GM19463 (cell line): Measurements from ENCODE around the gene OR5K4.

Source experiments
- ATAC-seq: cut with Tn5 transposase; IDR thresholded peaks from one replicate; pipeline ENCODE4 v1.9.1; 2021; ENCODE audit warnings: mild to moderate bottlenecking, moderate library complexity; ENCODE audit not compliant: unreplicated experiment

Gene OR5K4

DNA sequence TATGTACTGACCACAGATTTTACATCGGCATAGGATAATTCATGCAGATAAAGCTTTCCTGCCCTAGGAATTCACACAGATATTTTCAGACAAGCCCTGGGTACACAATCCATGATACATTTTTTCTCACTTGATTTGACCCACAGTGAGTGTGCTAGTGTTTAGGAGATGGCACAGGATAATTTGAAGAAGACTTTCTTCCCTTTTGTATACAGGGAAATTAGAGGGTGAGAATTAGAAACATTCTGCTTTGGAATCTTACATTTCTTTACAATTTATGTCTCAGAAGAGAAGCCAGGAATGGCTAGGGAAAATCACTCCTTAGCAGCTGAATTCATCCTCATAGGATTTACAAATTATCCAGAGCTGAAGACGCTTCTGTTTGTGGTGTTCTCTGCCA is at the start of gene OR5K4:
Gene OR5K4, plus strand, starts transcription at position 301 of the 400 bp plus-strand sequence. Its CDS starts 0 bp downstream, at position 301.
- no peak for ATAC-seq

- ATAC-seq, result no peak
Observed at GRCh38 chr3:98322101-98322500, 31.6 kb upstream of the OR5K4 start.

GRCh38 chr3:98322686-98323085 is 31.0 kb upstream of the OR5K4 start:
- no peak for ATAC-seq

DNA sequence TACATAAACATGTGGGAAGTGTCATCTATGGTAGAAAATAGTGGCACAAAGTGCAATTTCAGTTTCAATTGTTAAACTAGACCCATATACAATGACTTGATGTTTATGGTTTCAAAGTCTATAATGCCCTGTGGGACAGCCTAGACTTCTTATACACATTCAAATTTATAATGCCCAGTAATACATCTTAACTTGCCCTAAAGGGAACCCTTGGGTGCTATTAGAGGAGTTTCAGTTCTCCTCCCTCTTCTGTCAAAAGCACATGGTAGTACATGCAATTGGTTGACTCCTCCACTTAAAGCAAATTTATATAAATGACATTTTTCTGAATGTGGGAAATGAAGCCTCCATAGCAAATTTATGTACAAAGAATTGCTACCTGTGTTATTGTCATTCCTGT is 30.2 kb upstream of the OR5K4 start:
- no peak for ATAC-seq

- ATAC-seq, result no peak
Observed at GRCh38 chr3:98325055-98325454, 28.6 kb upstream of the OR5K4 start.

DNA sequence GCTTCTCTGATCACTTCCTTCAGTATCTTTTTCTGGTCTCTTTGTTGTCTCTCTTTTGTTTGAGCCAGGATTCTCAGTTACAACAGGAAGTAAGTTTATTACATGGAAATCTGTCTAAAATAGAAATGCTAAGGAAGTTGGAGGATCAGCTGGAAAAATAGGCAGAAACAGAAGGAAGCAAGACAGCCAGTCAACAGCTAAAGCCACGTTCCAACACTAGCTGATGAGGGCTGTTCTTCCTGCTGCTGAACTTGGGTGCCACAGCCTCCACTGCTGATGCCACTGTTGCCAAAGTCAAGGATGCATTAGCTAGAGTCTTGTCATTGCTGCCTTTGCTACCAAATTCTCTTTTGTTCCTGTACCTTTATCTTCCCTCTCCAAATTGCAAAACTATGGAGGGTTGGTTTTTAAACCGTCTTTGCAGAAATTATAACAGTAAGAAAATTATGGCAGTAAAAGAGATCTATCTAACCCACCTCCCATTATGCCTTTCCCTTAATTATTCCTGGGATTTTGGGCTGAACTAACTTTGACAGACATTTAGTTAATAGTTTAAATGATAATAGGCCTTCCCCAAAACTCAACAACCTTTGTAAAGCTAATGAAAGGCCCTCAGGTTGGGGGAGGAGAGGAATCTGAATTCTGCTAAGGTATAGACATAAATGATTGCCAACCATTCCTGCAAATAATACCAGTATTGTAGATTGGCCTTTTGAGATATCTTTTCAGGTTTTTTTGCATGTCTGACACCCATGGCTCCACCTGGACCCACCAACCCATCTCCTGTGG is 27.4 kb upstream of the OR5K4 start:
- no peak for ATAC-seq

- peak; percentile 50 for ATAC-seq
Observed at GRCh38 chr3:98326945-98327344, 26.7 kb upstream of the OR5K4 start.

- ATAC-seq, result no peak
Observed at GRCh38 chr3:98328933-98329332, 24.7 kb upstream of the OR5K4 start.

- ATAC-seq, result peak; percentile 52
Observed at GRCh38 chr3:98329392-98330124, 24.1 kb upstream of the OR5K4 start.

GRCh38 chr3:98331329-98331728 is 22.3 kb upstream of the OR5K4 start:
- no peak for ATAC-seq

- peak; percentile 81 for ATAC-seq
Observed at GRCh38 chr3:98333989-98334606, 19.6 kb upstream of the OR5K4 start.

- ATAC-seq, result no peak
Observed at GRCh38 chr3:98339031-98339430, 14.6 kb upstream of the OR5K4 start.

DNA sequence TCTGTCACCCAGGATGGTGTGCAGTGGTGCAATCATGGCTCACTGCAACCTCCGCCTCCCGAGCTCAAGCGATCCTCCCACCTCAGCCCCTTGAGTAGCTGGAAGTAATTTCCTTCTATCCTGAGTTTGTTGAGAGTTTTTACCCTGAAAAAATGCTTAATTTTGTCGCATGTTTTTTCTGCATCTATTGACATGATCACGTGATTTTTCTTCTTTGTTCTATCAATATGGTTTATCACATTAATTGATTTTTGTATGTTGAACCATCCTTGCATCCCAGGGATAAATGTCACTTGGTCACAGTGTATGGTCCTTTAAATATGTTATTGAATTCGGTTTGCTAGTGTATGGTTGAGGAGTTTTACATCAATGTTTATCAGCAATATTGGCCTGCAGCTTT is 11.9 kb upstream of the OR5K4 start:
- ATAC-seq, result no peak

- peak; percentile 70 for ATAC-seq
Observed at GRCh38 chr3:98343647-98344507, 9.8 kb upstream of the OR5K4 start.

- no peak for ATAC-seq
Observed at GRCh38 chr3:98350082-98350481, 3.6 kb upstream of the OR5K4 start.

DNA sequence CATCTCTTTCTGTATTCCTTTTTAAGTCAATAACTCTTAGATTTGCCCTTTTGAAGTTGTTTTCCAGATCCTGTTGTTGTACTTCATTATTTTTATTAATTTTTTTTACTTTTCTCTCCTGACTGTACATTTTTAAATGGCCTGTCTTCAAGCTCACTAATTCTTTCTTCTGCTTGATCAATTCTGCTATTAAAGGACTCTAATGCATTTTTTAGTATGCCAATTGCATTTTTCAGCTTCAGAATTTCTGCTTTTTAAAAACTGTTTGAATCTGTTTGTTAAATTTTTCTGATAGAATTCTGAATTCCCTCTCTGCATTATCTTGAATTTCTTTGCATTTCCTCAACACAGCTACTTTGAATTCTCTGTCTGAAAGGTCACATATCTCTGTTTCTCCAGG is 5.6 kb downstream of the OR5K4 start:
- no peak for ATAC-seq

GRCh38 chr3:98359993-98360675 is 6.5 kb downstream of the OR5K4 start:
- ATAC-seq, result peak; percentile 77

DNA sequence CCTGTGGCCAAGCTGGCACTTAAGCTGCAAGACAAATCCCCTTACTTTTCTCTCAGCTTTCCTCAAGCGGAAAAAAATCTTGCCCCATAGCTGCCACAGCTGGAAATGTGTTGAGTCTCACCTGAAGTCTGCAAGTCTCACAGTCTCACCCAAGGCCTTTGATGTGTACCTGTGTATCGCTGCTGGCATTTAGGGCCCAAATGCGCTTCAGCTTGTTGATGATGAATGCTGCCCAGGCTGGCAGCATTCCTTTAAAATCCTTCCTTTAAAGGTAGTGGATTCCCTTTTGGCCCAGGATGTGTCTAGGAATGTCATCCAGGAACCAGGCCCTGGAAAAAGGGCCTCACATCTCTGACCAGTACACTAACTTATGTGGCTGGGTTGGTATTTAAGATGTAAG is 7.0 kb downstream of the OR5K4 start:
- ATAC-seq, result no peak

- peak; percentile 55 for ATAC-seq
Observed at GRCh38 chr3:98361289-98361688, 7.6 kb downstream of the OR5K4 start.
